HL-60 (cell line): ENCODE results near the gene MED31.
"Not testable (repeated sequence)": the region's sequence is repeated elsewhere in the genome, so short reads cannot be mapped to it uniquely, and the experiment has no call there.

Experiments
- DNase-seq, 2 experiments: peaks; one replicate each; pipeline ENCODE4 v3.0.0-alpha.2; 2010 to 2020; ENCODE audit warnings: low read depth in 1 of 2, low spot score in 1 of 2
- H3K27ac ChIP-seq: fragments of 250-450 bp; sonication (Bioruptor Pico); replicated peaks from 2 replicates; pipeline ENCODE4 v1.5.1; 2020; ENCODE audit warnings: mild to moderate bottlenecking, moderate library complexity
- H3K27me3 ChIP-seq: fragments of 250-450 bp; sonication (Bioruptor Pico); 2 replicates; pipeline ENCODE4 v1.5.1; 2021; ENCODE audit warnings: mild to moderate bottlenecking, moderate library complexity; ENCODE audit not compliant: insufficient read depth, poor library complexity, severe bottlenecking
- H3K4me3 ChIP-seq: replicated peaks from 2 replicates; pipeline ENCODE4 v1.5.1; 2011; ENCODE audit warnings: mild to moderate bottlenecking, control low read depth, low read length; ENCODE audit not compliant: insufficient read depth
- CTCF ChIP-seq: IDR thresholded peaks from one replicate; pipeline ENCODE4 v1.5.1; 2011; ENCODE audit warnings: low read length, control low read depth, inconsistent platforms; ENCODE audit not compliant: insufficient read depth
- GABPA ChIP-seq: IDR thresholded peaks from 2 replicates; pipeline ENCODE4 v1.6.1; 2012; ENCODE audit warnings: low read depth
- POLR2AphosphoS5 ChIP-seq: IDR thresholded peaks from 2 replicates; pipeline ENCODE4 v1.6.1; 2012; ENCODE audit warnings: low read depth
- REST ChIP-seq: IDR thresholded peaks from 2 replicates; pipeline ENCODE4 v1.6.1; 2012; ENCODE audit warnings: low read depth; ENCODE audit not compliant: insufficient replicate concordance
- SPI1 ChIP-seq: IDR thresholded peaks from 2 replicates; pipeline ENCODE4 v1.6.1; 2012; ENCODE audit warnings: low read depth, mild to moderate bottlenecking, borderline replicate concordance

MED31 gene

GRCh38 chr17:6696906-6697305 lies 45.5 kb upstream of the MED31 start:
- H3K27ac ChIP-seq, result no peak overlapping the region
- no peaks in the 10 kb centered on the region for H3K27me3 ChIP-seq
- no peak for DNase-seq
- no peak for TF ChIP-seq GABPA
- TF ChIP-seq SPI1, result no peak
- TF ChIP-seq POLR2AphosphoS5, result no peak
- no peak for TF ChIP-seq REST
- TF ChIP-seq CTCF, result no peak
- no peak overlapping the region for H3K4me3 ChIP-seq

- no peaks in the 10 kb centered on the region for H3K27me3 ChIP-seq
- no peak overlapping the region for H3K27ac ChIP-seq
- TF ChIP-seq SPI1, result no peak
- no peak for DNase-seq
- H3K4me3 ChIP-seq, result no peak overlapping the region
Observed at GRCh38 chr17:6695565-6695964, 44.2 kb upstream of the MED31 start.

- H3K4me3 ChIP-seq, result no peak overlapping the region
- H3K27ac ChIP-seq, result no peak overlapping the region
- H3K27me3 ChIP-seq, result no peaks in the 10 kb centered on the region
- TF ChIP-seq POLR2AphosphoS5, result no peak
- no peak for TF ChIP-seq REST
- no peak for TF ChIP-seq CTCF
- no peak for TF ChIP-seq SPI1
- no peak for TF ChIP-seq GABPA
- no peak for DNase-seq
Observed at GRCh38 chr17:6695051-6695450, 43.6 kb upstream of the MED31 start.

GRCh38 chr17:6691958-6692357 lies 40.6 kb upstream of the MED31 start:
- H3K27ac ChIP-seq, DNase-seq, H3K4me3 ChIP-seq, H3K27me3 ChIP-seq: not testable (repeated sequence)

GRCh38 chr17:6691546-6691945 lies 40.1 kb upstream of the MED31 start:
- TF ChIP-seq POLR2AphosphoS5 (no peak), SPI1 (no peak)
- Histone ChIP-seq H3K27me3 (no peaks in the 10 kb centered on the region), H3K27ac (no peak overlapping the region), H3K4me3 (no peak overlapping the region)
- DNase-seq, result no peak
